Measurements from ENCODE around the gene DARS1.

Gene DARS1

DNA sequence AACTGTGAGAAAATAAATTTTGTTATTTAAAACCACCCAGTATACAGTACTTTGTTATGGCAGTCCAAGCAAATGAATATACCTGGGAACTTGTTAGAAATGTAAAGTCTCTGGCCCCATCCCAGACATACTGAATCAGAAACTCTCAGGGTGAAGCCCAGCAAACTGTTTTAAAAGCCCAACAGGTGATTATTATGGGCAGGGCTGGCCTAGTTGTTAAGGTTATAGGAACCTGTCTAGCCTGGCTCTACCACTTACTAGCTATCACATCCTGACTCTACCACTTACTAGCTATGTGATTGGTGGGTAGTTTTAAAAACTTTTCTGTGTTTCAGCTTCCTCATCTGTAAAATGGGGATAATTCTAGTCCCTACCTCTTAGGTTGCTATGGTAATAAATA is 8.0 kb upstream of the DARS1 start:
- no peak overlapping the region for H3K56ac ChIP-seq (ENCODE audit: low read length)

DNA sequence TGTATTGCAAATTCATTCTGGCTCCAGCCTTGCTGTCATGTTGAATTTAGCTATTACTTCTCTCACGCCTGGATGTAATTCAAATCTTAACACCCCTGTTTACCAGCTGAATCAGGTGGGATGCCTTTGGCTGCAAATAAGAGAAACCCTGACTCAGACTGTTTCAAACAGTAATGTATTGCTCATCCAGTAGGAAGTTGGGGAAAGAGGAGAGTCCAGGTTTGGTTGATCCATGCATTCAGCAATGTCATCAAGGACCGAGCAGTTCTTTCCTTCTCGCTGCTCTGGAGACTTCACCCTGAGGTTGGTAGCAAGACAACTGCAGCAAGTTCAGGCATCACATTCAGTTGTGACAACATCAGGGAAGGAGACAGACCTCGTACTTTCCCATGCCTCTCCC is 6.4 kb upstream of the DARS1 start:
- Histone ChIP-seq H3K4me1 (ENCODE audit: control insufficient read depth, low read depth, low read length) (no peaks in the 10 kb centered on the region), H3K18ac (ENCODE audit: low read length) (no peak overlapping the region), H3K79me1 (ENCODE audit: low read length) (no peaks in the 10 kb centered on the region), H2BK15ac (replicated peaks; ENCODE audit: low read depth) (no peak overlapping the region), H3K79me2 (ENCODE audit: control insufficient read depth, insufficient read depth, low read length) (no peaks in the 10 kb centered on the region), H2BK120ac (ENCODE audit: low read depth, low read length) (no peak overlapping the region), H3K23ac (ENCODE audit: low read length) (no peak overlapping the region), H3K4ac (ENCODE audit: low read depth, low read length) (no peak overlapping the region), H3K9ac (ENCODE audit: low read length) (no peak overlapping the region), H3K4me3 (ENCODE audit: low read length) (no peak overlapping the region), H4K5ac (ENCODE audit: low read length) (no peak overlapping the region), H2BK5ac (ENCODE audit: low read length) (no peak overlapping the region), H3K56ac (ENCODE audit: low read length) (no peak overlapping the region), H3K27ac (ENCODE audit: low read depth, low read length) (no peak overlapping the region), H4K8ac (ENCODE audit: low read depth, low read length) (no peak overlapping the region), H3K27me3 (ENCODE audit: insufficient read depth, low read length, poor library complexity) (no peaks in the 10 kb centered on the region), H3K36me3 (ENCODE audit: control insufficient read depth, insufficient read depth, low read length) (no peaks in the 10 kb centered on the region), H3K4me2 (ENCODE audit: low read length) (no peak overlapping the region), H2AK5ac (ENCODE audit: low read length) (no peak overlapping the region)
- no peak for DNase-seq
- no CpG with 5 or more reads among the region's 4 CpGs for WGBS (ENCODE audit: extremely low coverage, insufficient coverage, low lambda C conversion rate)

More for the DNA sequence above, 8.0 kb upstream of the DARS1 start:
- H2BK5ac ChIP-seq (ENCODE audit: low read length), result no peak overlapping the region
- no peak overlapping the region for H3K4me2 ChIP-seq (ENCODE audit: low read length)
- H3K79me2 ChIP-seq (ENCODE audit: control insufficient read depth, insufficient read depth, low read length), result no peaks in the 10 kb centered on the region
- DNase-seq, result no peak
- H2BK15ac ChIP-seq (replicated peaks; ENCODE audit: low read depth), result no peak overlapping the region
- H3K79me1 ChIP-seq (ENCODE audit: low read length), result no peaks in the 10 kb centered on the region
- no peaks in the 10 kb centered on the region for H3K36me3 ChIP-seq (ENCODE audit: control insufficient read depth, insufficient read depth, low read length)
- no peak overlapping the region for H2BK120ac ChIP-seq (ENCODE audit: low read depth, low read length)
- no peak overlapping the region for H4K5ac ChIP-seq (ENCODE audit: low read length)
- H3K4ac ChIP-seq (ENCODE audit: low read depth, low read length), result no peak overlapping the region
- H3K4me3 ChIP-seq (ENCODE audit: low read length), result no peak overlapping the region
- no peak overlapping the region for H4K8ac ChIP-seq (ENCODE audit: low read depth, low read length)
- H3K4me1 ChIP-seq (ENCODE audit: control insufficient read depth, low read depth, low read length), result no peaks in the 10 kb centered on the region
- no peaks in the 10 kb centered on the region for H3K27me3 ChIP-seq (ENCODE audit: insufficient read depth, low read length, poor library complexity)
- no peak overlapping the region for H3K9ac ChIP-seq (ENCODE audit: low read length)
- H3K23ac ChIP-seq (ENCODE audit: low read length), result no peak overlapping the region
- H3K18ac ChIP-seq (ENCODE audit: low read length), result no peak overlapping the region
- no peak overlapping the region for H3K27ac ChIP-seq (ENCODE audit: low read depth, low read length)
- no peak overlapping the region for H2AK5ac ChIP-seq (ENCODE audit: low read length)

DNA sequence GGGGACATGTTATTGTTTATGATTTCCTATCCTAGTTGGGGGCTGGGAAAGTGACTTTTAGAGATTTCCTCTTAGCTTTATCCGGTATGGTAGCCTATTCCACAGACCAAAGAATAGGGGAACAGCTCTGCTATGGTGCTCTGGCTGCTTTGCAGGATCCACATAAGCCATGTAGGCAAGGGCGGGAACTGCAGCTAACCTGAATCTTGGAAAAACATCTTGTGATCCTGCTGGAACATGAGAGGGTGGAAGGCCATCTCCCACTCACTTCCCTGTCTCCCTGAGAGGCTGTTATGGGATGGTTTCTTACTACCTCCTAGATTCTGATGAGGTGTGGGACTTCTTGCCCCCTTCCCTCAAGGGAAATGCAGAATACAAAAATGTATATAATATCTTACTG is 2.0 kb upstream of the DARS1 start:
- Histone ChIP-seq H4K5ac (ENCODE audit: low read length) (peak overlapping the region; percentile 19), H3K4me3 (ENCODE audit: low read length) (no peak overlapping the region), H2AK5ac (ENCODE audit: low read length) (no peak overlapping the region), H3K4me2 (ENCODE audit: low read length) (no peak overlapping the region), H3K27ac (ENCODE audit: low read depth, low read length) (no peak overlapping the region), H2BK120ac (ENCODE audit: low read depth, low read length) (no peak overlapping the region), H3K23ac (ENCODE audit: low read length) (no peak overlapping the region), H3K36me3 (ENCODE audit: control insufficient read depth, insufficient read depth, low read length) (no peaks in the 10 kb centered on the region), H3K79me2 (ENCODE audit: control insufficient read depth, insufficient read depth, low read length) (peaks cover 6% of the 10 kb centered on the region), H3K79me1 (ENCODE audit: low read length) (peaks cover 3% of the 10 kb centered on the region), H3K4ac (ENCODE audit: low read depth, low read length) (no peak overlapping the region), H3K18ac (ENCODE audit: low read length) (no peak overlapping the region), H3K27me3 (ENCODE audit: insufficient read depth, low read length, poor library complexity) (no peaks in the 10 kb centered on the region), H3K56ac (ENCODE audit: low read length) (no peak overlapping the region), H4K8ac (ENCODE audit: low read depth, low read length) (no peak overlapping the region), H2BK15ac (replicated peaks; ENCODE audit: low read depth) (no peak overlapping the region), H2BK5ac (ENCODE audit: low read length) (no peak overlapping the region), H3K9ac (ENCODE audit: low read length) (no peak overlapping the region), H3K4me1 (ENCODE audit: control insufficient read depth, low read depth, low read length) (peaks cover 1% of the 10 kb centered on the region)
- no peak for DNase-seq
- WGBS (ENCODE audit: extremely low coverage, insufficient coverage, low lambda C conversion rate), result no CpG with 5 or more reads among the region's 2 CpGs

DNA sequence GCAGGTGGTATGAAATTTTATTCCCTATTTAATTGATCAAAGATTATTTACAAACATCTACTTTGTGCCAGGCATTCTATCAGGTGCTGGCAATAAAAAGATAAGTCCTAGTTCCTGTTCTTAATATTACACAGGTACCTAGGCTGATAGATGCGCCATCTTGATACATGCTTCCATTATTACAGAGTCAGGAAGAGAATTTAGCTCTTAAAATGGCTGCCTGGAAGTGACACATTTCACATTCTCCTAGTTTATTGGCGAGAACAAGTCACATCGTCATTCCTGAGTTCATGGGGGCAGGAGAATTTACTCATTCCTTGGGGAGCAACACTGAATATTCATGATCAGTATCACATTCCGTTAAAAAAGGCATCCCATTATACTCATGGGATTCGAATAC is 1.1 kb upstream of the DARS1 start:
- peak; percentile 29 for DNase-seq
- no peak overlapping the region for H3K4me2 ChIP-seq (ENCODE audit: low read length)
- H3K36me3 ChIP-seq (ENCODE audit: control insufficient read depth, insufficient read depth, low read length), result no peaks in the 10 kb centered on the region
- no CpG with 5 or more reads among the region's 5 CpGs for WGBS (ENCODE audit: extremely low coverage, insufficient coverage, low lambda C conversion rate)
- no peak overlapping the region for H3K23ac ChIP-seq (ENCODE audit: low read length)
- peaks cover 6% of the 10 kb centered on the region for H3K79me2 ChIP-seq (ENCODE audit: control insufficient read depth, insufficient read depth, low read length)
- no peak overlapping the region for H2BK120ac ChIP-seq (ENCODE audit: low read depth, low read length)
- no peak overlapping the region for H3K9ac ChIP-seq (ENCODE audit: low read length)
- no peak overlapping the region for H2BK5ac ChIP-seq (ENCODE audit: low read length)
- H3K4me1 ChIP-seq (ENCODE audit: control insufficient read depth, low read depth, low read length), result peaks cover 1% of the 10 kb centered on the region
- H3K56ac ChIP-seq (ENCODE audit: low read length), result no peak overlapping the region
- no peaks in the 10 kb centered on the region for H3K27me3 ChIP-seq (ENCODE audit: insufficient read depth, low read length, poor library complexity)
- no peak overlapping the region for H3K18ac ChIP-seq (ENCODE audit: low read length)
- no peak overlapping the region for H2BK15ac ChIP-seq (replicated peaks; ENCODE audit: low read depth)
- peaks cover 3% of the 10 kb centered on the region for H3K79me1 ChIP-seq (ENCODE audit: low read length)
- H3K27ac ChIP-seq (ENCODE audit: low read depth, low read length), result no peak overlapping the region
- H3K4me3 ChIP-seq (ENCODE audit: low read length), result no peak overlapping the region
- H4K5ac ChIP-seq (ENCODE audit: low read length), result no peak overlapping the region
- H3K4ac ChIP-seq (ENCODE audit: low read depth, low read length), result no peak overlapping the region
- H2AK5ac ChIP-seq (ENCODE audit: low read length), result no peak overlapping the region
- no peak overlapping the region for H4K8ac ChIP-seq (ENCODE audit: low read depth, low read length)

GRCh38 chr2:135985826-135986393 is 484 bp upstream of the DARS1 start:
- peak overlapping the region; percentile 12 for H3K4me2 ChIP-seq (ENCODE audit: low read length)
- H3K27ac ChIP-seq (ENCODE audit: low read depth, low read length), result peak overlapping the region; percentile 14
- peaks cover 5% of the 10 kb centered on the region for H3K79me1 ChIP-seq (ENCODE audit: low read length)
- H2AK5ac ChIP-seq (ENCODE audit: low read length), result no peak overlapping the region
- WGBS (ENCODE audit: extremely low coverage, insufficient coverage, low lambda C conversion rate), result 100% methylated on average over 1 of the region's 19 CpGs
- H2BK15ac ChIP-seq (replicated peaks; ENCODE audit: low read depth), result no peak overlapping the region
- H2BK5ac ChIP-seq (ENCODE audit: low read length), result no peak overlapping the region
- no peak overlapping the region for H3K23ac ChIP-seq (ENCODE audit: low read length)
- no peak overlapping the region for H4K5ac ChIP-seq (ENCODE audit: low read length)
- no peak overlapping the region for H2BK120ac ChIP-seq (ENCODE audit: low read depth, low read length)
- no peak overlapping the region for H3K18ac ChIP-seq (ENCODE audit: low read length)
- DNase-seq, result no peak
- H3K4ac ChIP-seq (ENCODE audit: low read depth, low read length), result no peak overlapping the region
- peaks cover 9% of the 10 kb centered on the region for H3K79me2 ChIP-seq (ENCODE audit: control insufficient read depth, insufficient read depth, low read length)
- peak overlapping the region; percentile 69 for H3K9ac ChIP-seq (ENCODE audit: low read length)
- H3K36me3 ChIP-seq (ENCODE audit: control insufficient read depth, insufficient read depth, low read length), result peaks cover under 1% of the 10 kb centered on the region
- peaks cover 1% of the 10 kb centered on the region for H3K4me1 ChIP-seq (ENCODE audit: control insufficient read depth, low read depth, low read length)
- H4K8ac ChIP-seq (ENCODE audit: low read depth, low read length), result no peak overlapping the region
- H3K56ac ChIP-seq (ENCODE audit: low read length), result peak overlapping the region; percentile 72
- no peaks in the 10 kb centered on the region for H3K27me3 ChIP-seq (ENCODE audit: insufficient read depth, low read length, poor library complexity)
- peak overlapping the region; percentile 19 for H3K4me3 ChIP-seq (ENCODE audit: low read length)
